HG03159 (cell line): ENCODE measurements around the gene ABTB2.

Experiments
- ATAC-seq: cut with Tn5 transposase; IDR thresholded peaks from one replicate; pipeline ENCODE4 v1.9.1; 2021; ENCODE audit warnings: mild to moderate bottlenecking, moderate library complexity; ENCODE audit not compliant: unreplicated experiment

Gene ABTB2

GRCh38 chr11:34344410-34344767 is 13.4 kb downstream of the ABTB2 start:
- no peak for ATAC-seq

GRCh38 chr11:34343686-34344085 is 14.1 kb downstream of the ABTB2 start:
- ATAC-seq: no peak

DNA sequence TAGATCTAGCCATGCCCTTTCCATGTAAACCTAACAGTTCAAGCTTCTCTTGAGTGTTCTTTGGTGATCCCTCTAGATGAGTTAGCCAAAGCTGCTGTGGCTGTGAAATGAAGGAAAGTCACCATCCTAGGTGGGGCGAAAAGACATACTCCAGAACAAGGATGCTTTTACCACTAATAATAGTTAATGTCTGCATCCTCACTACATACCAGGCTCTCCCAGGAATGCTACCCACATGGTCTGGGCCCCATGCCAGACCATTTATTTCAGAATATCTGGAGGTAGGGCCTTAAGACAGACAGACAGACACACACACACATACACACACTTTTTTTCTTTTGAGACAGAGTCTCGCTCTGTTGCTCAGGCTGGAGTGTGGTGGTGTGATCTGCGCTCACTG is 14.7 kb downstream of the ABTB2 start:
- ATAC-seq: no peak

GRCh38 chr11:34341931-34342533 is 15.8 kb downstream of the ABTB2 start:
- no peak for ATAC-seq

DNA sequence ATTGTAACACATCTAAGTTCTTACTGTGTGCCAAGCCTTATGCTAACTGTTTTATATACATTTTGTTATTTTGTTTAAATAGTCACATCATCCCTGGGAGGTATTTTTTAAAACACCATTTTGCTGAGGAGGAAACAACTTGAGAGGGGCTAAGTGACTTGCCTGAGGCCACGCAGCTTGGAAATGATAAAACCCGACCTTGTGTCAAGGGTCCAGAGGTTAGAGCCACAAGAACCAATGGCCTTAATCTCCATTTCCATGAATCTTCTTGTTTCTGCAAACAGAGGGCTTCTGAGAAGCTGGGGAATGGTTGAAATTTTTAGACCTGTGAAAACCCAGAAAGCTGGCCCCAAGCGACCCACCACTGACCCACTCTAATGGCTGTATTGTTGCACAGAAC is 16.7 kb downstream of the ABTB2 start:
- ATAC-seq: no peak

GRCh38 chr11:34340653-34341052 is 17.2 kb downstream of the ABTB2 start:
- ATAC-seq: no peak

DNA sequence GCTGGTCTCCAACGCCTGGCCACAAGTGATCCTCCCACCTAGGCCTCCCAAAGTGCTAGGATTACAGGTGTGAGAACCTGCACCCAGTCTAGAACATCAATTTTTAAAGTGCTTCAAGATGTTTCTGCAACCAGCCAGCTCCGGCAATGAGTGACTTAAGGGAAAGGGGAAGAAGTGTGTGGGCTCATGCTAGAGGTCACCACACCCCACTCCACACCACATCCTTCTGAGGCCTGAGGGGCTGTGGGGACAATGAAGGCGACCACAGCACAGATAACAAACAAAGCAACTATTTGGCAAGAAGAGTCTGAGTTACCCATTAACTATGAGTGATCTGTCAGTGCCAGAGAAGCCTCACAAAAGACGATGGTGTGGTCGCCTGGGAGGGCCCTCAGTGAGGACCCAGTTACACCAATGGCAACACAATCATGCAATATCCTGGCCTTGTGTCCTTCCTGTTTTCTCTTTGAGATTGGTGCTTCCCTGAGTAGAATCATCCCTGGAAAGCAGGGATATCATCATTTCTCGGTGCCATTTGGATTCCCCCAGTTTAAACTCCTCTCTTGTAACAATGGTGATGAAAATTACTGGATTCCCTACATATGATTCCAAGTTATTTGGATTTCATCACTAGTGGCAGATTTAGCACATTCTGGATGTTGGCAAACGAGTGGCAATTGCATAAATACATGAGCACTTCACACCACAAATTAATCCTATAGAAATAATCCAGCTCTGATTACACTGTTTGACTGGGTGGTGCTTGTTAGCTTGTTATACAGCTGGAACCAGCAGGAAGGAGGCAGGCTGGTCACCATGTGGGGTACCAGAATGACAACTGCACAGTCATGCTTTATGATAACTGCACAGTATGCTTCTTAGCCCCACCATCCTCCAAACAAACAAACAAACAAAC is 18.4 kb downstream of the ABTB2 start:
- ATAC-seq: peak; percentile 86

DNA sequence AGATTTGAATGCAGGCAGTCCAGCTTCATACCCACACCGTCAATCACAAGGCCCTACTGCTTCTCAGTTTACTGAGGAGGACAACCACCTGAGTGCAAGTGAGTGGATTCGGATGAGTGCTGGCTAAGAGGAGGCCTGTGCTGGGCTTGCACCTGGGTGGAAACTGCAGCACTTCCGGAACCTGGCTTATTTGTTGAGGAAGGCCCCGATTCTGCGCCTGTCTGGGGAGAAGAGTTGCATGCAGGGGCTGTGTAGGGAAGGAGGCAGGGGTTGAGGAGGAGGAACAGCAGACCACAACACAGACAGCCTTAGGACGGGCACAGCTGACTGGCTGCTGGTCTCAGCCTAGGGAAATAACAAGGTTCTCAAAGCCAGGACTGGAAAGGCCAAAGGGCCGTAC is 20.8 kb downstream of the ABTB2 start:
- no peak for ATAC-seq

DNA sequence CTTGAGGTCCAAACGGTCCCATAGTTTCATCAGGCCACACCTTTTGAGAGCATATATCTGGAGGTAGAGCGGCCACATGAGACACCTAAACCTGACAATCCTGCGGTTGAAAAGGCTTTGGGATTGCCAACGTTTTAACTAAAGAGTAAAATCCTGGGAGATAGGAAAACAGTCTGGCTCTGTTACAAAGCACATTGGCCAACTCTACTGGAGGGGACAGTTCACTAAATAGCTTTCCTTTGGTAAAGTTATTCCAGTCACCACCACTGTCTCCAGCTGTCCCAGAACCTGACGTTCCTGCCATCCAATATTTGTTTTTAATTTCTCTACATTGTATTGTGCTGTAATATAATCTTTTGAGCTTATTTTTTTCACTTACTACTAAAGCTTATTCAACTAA is 22.0 kb downstream of the ABTB2 start:
- no peak for ATAC-seq

DNA sequence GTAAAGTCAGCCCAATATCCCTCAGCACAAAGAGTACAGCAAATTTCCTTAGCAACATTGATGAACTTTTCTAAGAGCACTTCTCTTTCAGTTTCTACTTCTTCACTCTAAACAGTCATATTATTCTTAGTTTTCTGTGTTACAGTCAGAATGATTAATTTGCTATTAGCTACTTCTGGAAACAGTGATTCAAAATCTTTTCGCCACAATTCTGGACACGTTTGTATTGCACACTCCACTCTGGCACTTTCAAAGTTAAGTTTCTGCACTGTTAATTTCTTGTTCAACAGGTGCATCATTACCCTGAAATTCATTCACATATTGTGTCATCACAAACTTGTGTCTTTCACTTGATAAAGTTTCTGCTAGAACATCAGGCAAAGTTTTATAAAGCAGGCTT is 22.5 kb downstream of the ABTB2 start:
- ATAC-seq: no peak

- ATAC-seq: no peak
Measured at GRCh38 chr11:34333787-34334186, 24.0 kb downstream of the ABTB2 start.

DNA sequence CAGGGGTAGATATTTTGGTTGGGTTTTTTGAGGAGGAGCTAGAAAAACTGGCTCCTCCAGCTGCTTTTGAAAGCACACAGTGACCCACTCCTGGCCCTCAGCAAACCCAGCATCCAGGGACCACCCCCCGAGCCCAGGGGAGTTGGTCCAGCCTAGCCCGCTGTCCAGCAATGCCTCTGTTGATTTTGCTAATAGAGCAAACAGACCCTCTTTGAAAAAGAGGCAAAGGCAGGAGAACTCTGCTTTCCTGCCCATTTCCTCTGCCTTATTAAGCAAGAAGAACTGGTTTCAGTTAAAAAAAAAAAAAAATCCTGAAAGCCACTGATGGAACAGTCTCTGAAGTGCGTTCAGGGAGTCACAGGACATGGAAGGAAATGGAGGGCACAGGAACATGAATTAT is 25.3 kb downstream of the ABTB2 start:
- ATAC-seq: no peak

GRCh38 chr11:34331736-34332135 is 26.1 kb downstream of the ABTB2 start:
- ATAC-seq: no peak

GRCh38 chr11:34331329-34331728 is 26.5 kb downstream of the ABTB2 start:
- no peak for ATAC-seq

DNA sequence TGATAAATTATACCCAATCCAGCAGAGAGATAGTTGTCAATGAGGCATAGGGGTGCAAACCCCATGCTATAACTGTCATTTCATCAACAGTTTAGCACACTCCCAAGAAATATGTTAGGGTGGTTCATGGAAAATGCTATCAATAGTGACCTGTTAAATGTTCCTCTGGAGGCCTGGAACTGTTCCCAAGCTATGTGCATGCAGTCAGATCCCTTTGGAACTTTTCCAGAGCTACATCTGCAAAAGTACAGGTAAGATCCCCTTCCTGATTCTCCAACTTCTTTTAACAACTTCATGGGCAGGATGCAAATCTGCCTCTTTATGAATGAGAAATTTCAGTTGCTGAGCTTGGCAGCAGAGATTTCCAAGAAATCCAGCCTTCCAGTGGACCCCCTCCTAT is 27.2 kb downstream of the ABTB2 start:
- no peak for ATAC-seq

DNA sequence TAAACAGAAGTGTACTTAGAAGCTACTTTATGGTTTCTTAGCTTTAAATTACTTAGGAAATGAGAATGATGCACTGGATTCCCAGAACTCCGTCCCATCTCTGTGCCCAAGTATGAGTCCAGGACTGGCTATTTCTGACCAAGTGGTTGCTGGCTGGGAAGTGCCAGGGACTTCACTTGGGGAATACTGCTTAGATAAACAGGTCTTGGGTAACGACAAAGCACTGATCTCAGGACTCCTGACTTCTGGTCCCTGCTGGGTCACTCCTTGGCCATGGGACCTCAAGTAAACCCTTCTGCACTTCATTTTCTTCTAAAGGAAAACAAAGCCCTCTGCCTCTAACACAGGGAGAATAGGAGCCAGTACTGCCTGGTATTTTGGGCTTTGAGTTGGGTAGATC is 27.9 kb downstream of the ABTB2 start:
- no peak for ATAC-seq

- no peak for ATAC-seq
Measured at GRCh38 chr11:34328632-34328910, 29.2 kb downstream of the ABTB2 start.

DNA sequence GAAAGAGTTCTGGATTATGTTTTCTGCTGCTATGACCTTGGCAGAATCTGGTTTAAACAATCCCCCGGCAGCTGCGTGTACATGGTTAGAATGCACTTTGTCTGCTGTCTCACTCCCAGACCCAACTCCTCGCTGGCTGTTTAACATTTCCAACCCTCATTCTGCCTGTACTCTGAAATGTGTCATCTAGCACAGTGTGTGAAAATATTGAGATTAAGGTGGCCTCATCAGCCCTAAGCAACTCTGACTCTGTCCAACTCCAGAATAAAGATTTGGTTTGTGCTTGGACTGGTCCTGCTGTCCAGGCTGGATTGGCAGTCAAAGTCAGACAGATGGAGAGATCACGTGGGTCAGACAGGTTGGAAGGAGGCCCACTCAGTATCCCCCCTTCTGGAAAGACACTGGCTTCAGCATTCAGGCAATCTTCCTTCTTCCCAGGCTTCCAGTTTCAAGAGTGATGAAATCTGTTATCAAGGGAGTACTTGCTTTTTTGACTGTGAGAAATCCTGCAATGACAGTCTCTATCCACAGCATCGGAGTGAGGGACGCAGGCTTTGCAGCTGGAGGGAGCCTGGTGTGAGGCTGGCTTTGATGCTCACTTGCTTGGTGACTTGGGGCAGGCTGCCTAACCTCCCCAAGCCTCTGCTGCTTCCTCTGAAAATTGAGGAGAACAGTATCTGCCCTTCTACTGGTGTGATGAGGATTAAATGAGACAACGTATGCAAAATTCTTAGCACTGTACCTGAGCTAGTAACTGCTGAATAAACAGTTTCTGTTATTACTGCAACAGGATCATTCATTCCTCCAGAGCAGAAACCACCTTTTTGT is 29.8 kb downstream of the ABTB2 start:
- ATAC-seq: no peak

GRCh38 chr11:34324466-34324865 is 33.3 kb downstream of the ABTB2 start:
- no peak for ATAC-seq

- ATAC-seq: no peak
Measured at GRCh38 chr11:34323601-34324000, 34.2 kb downstream of the ABTB2 start.

DNA sequence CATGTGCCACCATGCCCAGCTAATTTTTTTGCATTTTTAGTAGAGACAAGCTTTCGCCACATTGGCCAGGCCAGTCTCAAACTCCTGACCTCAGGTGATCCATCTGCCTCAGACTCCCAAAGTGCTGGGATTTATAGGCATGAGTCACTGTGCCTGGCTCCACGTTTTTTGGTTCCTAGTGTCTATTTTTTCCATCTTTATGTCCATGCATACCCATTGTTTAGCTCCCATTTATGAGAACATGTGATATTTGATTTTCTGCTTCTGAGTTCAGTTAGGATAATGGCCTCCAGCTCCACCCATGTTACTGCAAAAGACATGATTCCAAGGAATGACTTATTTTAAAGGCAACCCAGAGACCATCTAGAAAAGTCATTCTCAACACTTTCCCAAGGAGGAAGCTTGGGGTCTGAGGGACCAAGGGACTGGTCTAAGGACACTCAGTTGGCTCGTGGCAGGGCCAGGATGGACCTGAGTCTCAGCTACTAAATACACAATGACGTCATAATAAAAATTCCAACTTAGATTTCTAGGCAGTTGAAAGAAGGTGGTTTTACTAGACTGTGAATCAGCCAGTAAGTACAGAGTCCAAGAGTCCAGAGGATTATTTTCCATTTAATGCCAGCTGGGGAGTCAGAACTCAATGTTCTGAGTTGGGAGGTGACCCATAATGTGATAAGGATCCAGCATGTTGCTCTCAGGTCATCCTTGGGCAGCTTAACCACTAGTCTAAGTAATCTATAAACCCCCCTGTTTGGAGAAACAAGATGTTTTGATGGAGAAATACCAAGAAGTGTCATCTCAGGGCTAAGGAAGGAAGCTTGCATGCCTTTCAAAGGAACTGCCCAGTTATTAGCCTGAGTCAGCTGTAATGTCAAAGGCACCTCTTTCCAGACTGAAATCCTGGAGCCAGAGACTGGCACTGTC is 39.4 kb downstream of the ABTB2 start:
- no peak for ATAC-seq
